HFFc6 (cell line): Measurements from ENCODE around the gene ZCCHC14. TPM values are rescaled to one million over a fixed set of nuclear protein-coding genes. Genes with fewer than 3 reads are reported as not detected.
"Not testable (repeated sequence)": the region's sequence is repeated elsewhere in the genome, so short reads cannot be mapped to it uniquely, and the experiment has no call there.

Source experiments
- DNase-seq: peaks from one replicate; pipeline ENCODE4 v3.0.0-alpha.2; 2018
- H3K27ac Mint-ChIP-seq: 2 replicates; pipeline ENCODE4 v1.8.0; 2020; ENCODE audit warnings: mild to moderate bottlenecking, mixed read lengths
- H3K27me3 Mint-ChIP-seq: 2 replicates; pipeline ENCODE4 v1.8.0; 2021; ENCODE audit warnings: mild to moderate bottlenecking, moderate library complexity, mixed read lengths; ENCODE audit not compliant: insufficient read depth
- H3K36me3 Mint-ChIP-seq: 2 replicates; pipeline ENCODE4 v1.8.0; 2021; ENCODE audit warnings: low read depth, mixed read lengths
- H3K4me1 Mint-ChIP-seq: 2 replicates; pipeline ENCODE4 v1.8.0; 2020; ENCODE audit warnings: low read depth, mixed read lengths
- H3K4me3 Mint-ChIP-seq: 2 replicates; pipeline ENCODE4 v1.8.0; 2020; ENCODE audit warnings: mild to moderate bottlenecking, moderate library complexity, mixed read lengths
- H3K9me3 Mint-ChIP-seq: 2 replicates; pipeline ENCODE4 v1.8.0; 2020; ENCODE audit warnings: mild to moderate bottlenecking, mixed read lengths
- CTCF ChIP-seq: fragments of 200-600 bp; sonication (generic); IDR thresholded peaks from 2 replicates; pipeline ENCODE4 v1.5.0; 2021; ENCODE audit warnings: antibody characterized with exemption, mild to moderate bottlenecking
- total RNA-seq, 6 experiments: library from RNA; stranded (reverse); fragmentation: NEBNext Ultra II Directional; extraction: Animal tissue kit (Norgen Biotek cat#: 25700); gene quantifications; 2 replicates in 1 of 6; 3 replicates in 5 of 6; pipeline ENCODE4 v1.2.3, GENCODE V29; 2021

The ZCCHC14 gene
- total RNA-seq, 6 experiments from 2014 or later: 10.6 to 13.7 (median 13.3) TPM

GRCh38 chr16:87499189-87499486 is 6.3 kb upstream of the ZCCHC14 start:
- H3K4me1 Mint-ChIP-seq: peaks cover 21% of the 10 kb centered on the region
- TF ChIP-seq CTCF: no peak
- H3K4me3 Mint-ChIP-seq: 0 out of 2 replicates have a peak overlapping the region, but pooled peaks have one; percentile 33
- H3K27ac Mint-ChIP-seq: peak overlapping the region; percentile 59
- peak; percentile 82 for DNase-seq
- no peaks in the 10 kb centered on the region for H3K36me3 Mint-ChIP-seq
- H3K9me3 Mint-ChIP-seq: no peaks in the 10 kb centered on the region
- peaks cover 3% of the 10 kb centered on the region for H3K27me3 Mint-ChIP-seq

GRCh38 chr16:87498324-87499188 is 5.7 kb upstream of the ZCCHC14 start:
- DNase-seq: no peak
- Mint-ChIP-seq H3K27me3 (peaks cover 2% of the 10 kb centered on the region), H3K9me3 (no peaks in the 10 kb centered on the region), H3K27ac (peak overlapping the region; percentile 59), H3K4me1 (peaks cover 26% of the 10 kb centered on the region), H3K36me3 (no peaks in the 10 kb centered on the region), H3K4me3 (no peak overlapping the region)
- no peak for TF ChIP-seq CTCF

GRCh38 chr16:87497767-87498290 is 5.0 kb upstream of the ZCCHC14 start:
- peaks cover 32% of the 10 kb centered on the region for H3K4me1 Mint-ChIP-seq
- not testable (repeated sequence) for H3K27ac Mint-ChIP-seq, DNase-seq, H3K4me3 Mint-ChIP-seq, H3K9me3 Mint-ChIP-seq, H3K27me3 Mint-ChIP-seq, H3K36me3 Mint-ChIP-seq

GRCh38 chr16:87497023-87497766 is 4.4 kb upstream of the ZCCHC14 start:
- H3K9me3 Mint-ChIP-seq, DNase-seq, H3K27ac Mint-ChIP-seq, H3K27me3 Mint-ChIP-seq, H3K4me3 Mint-ChIP-seq, H3K36me3 Mint-ChIP-seq: not testable (repeated sequence)
- H3K4me1 Mint-ChIP-seq: peaks cover 32% of the 10 kb centered on the region

GRCh38 chr16:87496447-87496801 is 3.6 kb upstream of the ZCCHC14 start:
- DNase-seq: no peak
- H3K4me3 Mint-ChIP-seq: no peak overlapping the region
- peaks cover 33% of the 10 kb centered on the region for H3K4me1 Mint-ChIP-seq
- no peaks in the 10 kb centered on the region for H3K9me3 Mint-ChIP-seq
- H3K36me3 Mint-ChIP-seq: no peaks in the 10 kb centered on the region
- no peak overlapping the region for H3K27ac Mint-ChIP-seq
- peaks cover 2% of the 10 kb centered on the region for H3K27me3 Mint-ChIP-seq
- no peak for TF ChIP-seq CTCF

GRCh38 chr16:87495578-87496446 is 3.0 kb upstream of the ZCCHC14 start:
- Mint-ChIP-seq H3K27ac (no peak overlapping the region), H3K27me3 (peaks cover 2% of the 10 kb centered on the region), H3K4me3 (no peak overlapping the region), H3K9me3 (no peaks in the 10 kb centered on the region), H3K4me1 (peaks cover 39% of the 10 kb centered on the region), H3K36me3 (no peaks in the 10 kb centered on the region)
- no peak for DNase-seq
- no peak for TF ChIP-seq CTCF
